ENCODE data around the gene IFI27L1.

The IFI27L1 gene, protein sequence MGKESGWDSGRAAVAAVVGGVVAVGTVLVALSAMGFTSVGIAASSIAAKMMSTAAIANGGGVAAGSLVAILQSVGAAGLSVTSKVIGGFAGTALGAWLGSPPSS

DNA sequence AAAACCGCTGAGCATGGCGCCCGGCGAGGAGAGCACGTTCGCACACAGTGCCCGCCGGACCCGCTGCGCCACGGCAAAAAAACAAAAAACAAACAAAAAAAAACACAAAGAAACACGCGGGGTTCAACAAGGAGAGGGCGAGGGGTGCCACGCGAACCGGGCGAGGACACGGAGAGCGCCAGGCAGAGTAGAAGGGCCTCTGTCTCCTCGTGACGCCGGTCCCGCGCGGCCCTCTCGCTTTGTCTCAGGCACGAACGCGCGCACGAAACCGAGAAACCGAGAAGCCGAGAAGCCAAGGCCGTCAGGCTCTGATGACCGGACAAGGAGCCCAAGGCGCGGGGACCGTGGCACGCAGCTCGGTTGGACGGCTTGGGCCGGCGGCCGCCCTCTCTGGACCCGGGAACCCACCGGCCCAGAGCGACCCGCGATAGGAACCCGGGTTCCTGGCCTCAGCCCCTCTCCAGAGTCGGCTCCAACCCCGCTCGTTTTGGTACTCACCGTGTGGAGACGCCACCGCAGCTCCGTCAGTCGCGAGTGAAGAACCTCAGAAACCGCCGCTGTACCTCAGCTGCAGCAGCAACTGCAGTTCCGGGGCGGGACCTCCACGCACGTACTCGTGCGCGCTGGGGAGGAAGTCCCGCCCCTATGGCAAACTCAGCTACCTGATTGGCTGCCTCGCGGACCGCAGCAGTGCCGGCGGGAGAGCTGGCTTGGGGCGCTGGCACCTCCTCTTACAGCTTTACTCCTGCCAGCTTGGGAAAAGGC lies at the start of gene IFI27L1, which contains the start of gene DDX24:
IFI27L1 (plus strand) TSS at position 690 of the 765 bp plus-strand sequence. CDS start 15,628 bp downstream, outside the sequence.
DDX24 (minus strand) TSS at position 582 of the 765 bp plus-strand sequence. CDS start 1,460 bp downstream, outside the sequence.
- peak; percentile 68 for DNase-seq

DNA sequence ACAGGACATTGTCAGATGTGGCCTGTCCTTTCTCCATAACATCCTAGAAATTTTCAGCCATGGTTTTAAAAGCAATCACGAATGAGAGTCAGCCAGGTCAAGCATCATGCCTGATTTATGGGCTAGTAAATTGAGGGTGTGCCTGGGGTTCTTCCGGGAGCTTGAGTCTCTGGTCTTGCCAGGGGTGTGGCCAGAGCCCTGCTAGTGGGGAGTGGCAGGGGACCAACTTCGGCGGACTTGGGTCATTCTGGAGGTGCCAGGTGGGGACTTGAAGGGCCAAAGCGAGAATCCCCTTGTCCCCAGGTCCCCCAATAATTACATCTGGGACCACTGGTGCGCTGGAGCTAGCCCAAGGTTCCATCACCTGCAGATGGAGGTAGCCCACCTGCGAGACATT lies 49.2 kb upstream of the IFI27L1 start:
- no peak for DNase-seq

DNA sequence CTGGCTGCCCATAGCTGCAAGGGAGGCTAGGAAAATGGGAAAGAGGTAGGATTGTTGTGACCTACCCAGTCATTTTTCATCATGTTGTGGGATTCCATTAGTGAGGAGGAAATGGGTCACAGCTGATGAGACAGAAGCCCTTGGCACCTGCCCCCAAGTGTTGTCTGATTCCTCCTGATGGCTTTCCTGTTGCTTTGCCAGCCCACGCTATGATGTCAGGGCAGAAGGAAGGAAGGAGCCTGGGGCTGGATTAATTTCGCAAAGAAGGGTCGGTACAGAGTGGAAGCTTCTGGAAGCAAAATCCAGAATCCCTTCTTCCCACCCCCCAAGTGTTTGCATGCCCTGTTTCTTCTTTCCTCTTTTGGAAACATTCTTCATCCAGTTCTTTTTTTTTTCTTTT lies 46.2 kb upstream of the IFI27L1 start:
- DNase-seq: no peak

DNA sequence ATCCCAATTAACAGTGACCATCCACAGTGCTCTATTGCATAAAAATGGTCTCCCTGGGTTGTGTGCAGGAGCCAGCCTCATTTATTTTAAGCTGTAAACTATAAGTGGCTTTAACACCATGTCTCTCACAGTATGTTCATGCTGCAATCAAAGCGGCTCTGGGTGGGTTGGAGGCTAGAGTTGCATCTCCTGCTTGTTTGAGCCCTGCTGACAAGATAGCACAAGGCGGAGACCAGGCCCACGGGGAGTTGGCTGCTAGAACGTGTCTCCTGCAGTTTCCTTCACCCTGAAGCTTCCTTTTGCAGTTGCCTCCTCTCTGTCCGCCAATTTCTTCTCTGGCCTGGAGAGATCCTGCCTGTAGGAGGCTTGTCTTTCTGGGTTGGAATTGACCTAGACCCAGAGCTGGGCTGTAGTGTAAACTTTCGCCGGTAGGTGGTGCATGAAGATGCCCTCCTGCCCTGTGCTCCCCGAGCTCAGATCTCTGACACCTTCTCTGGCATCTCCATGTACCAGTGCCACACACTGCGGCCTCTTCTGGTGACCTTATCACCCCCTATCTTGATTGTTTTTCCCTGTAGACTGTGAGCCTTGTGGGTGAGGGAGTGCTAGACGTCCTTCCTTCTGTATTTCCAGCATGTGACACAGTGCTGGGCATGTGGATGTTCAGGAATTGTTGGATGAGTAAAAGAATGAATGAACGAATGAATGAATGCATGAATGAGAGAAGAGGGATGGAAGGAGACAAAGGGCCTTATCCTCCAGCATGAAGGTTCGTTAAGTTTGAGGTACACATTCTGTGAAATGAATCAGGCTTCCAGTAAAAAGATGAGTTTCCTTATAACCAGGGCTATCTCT lies 44.6 kb upstream of the IFI27L1 start:
- no peak for DNase-seq

DNA sequence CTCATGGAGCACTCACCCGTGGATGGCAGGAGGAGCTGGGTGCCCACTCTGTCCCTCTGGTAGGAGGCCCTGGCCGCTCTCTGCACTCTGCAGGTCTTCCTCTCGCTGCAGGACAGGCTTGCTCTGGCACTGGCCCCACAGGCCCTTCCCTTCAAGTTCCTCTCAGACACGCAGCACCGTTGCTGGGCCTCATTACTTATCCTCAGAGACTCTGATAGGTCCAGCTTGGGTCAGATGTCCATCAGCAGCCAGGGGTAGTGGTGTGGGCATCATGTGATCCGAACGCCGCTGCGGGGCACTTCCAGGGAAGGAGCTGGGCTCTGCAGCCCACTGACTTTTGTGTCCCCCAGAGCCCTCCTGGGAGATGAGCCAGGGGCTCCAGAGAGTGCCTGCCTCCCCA lies 43.2 kb upstream of the IFI27L1 start:
- DNase-seq: no peak

DNA sequence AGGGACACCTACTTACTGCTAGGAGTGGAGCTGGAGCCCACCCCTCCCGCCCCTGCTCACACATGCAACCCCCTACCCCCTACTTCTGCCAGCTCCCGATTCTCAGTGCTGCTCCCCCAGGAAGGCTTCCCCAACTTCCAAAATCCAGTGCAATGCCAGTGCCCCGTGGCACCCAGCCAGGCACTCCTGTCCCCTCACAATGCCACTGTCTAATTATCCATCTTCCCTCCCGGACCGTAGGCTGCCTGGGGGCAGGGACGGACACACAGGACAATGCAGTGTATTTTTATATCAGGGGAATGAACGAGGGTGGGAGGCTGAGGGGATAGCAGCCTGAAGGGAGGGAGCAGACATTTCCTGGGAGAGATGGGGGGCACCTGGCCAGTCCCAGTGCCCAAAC lies 42.6 kb upstream of the IFI27L1 start:
- DNase-seq: no peak

DNA sequence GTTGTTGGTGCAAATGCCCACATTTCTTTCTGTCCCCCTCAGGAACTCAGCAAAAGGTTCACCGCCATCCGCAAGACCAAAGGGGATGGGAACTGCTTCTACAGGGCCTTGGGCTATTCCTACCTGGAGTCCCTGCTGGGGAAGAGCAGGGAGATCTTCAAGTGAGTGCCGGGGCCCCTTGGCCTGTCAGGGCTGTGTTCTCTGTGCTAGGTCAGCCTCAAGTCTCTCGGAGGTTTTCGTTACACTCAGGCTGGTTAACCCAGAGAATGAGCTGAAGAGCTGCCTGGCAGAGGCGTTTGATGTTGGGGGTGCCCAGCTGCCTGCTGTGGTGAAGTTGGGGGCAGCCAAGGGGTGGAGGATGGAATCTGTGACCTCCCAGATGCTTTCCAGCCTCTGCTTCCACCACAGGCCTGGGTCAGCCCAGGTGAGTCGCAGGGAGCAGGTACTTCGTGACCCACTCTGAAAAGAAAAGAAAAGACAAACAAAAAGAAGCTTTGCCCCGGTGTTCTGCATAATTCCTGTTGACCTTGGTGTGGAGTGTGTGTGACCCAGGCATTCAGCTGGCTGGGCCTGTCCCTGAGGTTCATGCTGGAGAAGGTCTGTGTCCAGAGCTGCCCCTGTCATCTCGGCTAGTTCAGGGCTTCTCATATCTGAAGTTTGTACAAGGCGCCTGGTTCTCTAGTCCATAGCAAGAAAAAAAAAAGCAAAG lies 42.0 kb upstream of the IFI27L1 start:
- DNase-seq: no peak

DNA sequence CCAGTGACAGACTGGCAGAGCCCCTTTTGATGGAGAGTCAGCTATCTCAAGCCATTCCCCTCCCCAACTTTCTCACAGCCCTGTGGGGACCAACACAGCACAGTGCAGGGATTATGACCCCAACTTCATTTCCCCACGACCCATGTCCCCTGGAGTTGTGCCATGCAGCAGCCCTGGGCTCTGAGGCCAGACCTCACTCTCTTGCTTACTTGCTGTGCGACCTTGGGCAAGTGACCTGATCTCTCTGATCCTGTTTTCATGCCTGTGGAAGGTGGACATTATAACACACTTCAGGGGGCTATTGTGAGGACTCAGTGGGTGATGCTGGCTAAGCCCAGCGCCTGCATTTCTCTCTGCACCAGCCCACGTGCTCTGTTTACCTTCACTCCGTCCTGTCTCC lies 40.9 kb upstream of the IFI27L1 start:
- no peak for DNase-seq

DNA sequence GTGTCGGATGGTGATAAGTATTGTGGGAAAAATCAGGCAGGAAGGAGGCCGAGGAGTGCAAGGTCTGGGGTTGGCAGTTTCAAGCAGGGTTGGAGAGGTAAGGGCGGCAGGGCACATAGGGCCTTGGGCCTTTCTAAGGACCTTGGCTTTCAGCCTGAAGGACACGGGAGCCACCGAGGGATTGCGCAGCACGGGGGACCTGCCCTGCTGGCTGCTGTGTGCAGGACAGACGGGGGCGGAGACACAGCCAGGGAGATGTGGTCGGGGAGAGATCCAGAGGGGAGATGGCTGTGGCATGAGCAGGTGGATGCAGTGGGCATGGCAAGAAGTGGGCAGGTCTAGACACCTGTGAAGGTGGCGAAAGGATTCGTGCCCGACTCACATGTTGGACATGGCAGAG lies 40.3 kb upstream of the IFI27L1 start:
- DNase-seq: no peak

DNA sequence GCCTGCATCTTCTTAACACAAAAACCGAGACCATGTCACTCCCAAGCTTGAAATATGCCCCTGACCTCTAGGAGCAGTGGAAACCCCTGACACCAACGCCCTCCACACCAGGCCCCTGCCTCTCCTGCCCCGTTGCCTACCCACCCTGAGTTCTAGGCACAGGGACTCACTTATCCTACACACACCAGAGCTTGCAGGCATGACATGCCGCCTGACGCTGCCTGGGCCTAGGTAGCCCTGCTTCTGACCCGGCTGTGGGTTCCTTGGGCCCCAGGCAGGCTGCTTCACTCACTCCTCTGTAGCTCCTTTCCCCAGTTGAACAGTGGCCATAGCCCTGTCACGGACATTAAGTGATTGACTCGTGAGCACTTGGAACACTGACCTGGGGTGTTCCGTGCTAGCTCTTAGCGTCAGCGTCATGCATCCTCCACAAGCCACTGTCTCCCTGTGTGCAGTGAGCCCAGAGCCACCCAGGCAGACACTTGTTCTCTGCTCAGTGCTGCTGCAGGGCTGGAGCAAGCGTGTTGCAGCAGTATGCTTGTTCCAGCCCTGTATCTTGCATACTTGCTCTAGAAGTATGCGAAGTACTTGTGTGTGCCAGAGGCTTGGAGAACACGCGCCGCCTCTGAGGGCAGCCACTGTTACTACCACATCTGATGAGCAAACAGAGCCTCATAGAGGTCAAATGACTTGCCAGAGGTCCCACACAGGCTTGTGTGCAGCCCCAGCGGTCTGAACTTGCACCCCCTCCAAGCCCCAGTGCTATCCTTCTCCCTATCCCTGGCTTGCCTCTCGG lies 39.4 kb upstream of the IFI27L1 start:
- DNase-seq: no peak

DNA sequence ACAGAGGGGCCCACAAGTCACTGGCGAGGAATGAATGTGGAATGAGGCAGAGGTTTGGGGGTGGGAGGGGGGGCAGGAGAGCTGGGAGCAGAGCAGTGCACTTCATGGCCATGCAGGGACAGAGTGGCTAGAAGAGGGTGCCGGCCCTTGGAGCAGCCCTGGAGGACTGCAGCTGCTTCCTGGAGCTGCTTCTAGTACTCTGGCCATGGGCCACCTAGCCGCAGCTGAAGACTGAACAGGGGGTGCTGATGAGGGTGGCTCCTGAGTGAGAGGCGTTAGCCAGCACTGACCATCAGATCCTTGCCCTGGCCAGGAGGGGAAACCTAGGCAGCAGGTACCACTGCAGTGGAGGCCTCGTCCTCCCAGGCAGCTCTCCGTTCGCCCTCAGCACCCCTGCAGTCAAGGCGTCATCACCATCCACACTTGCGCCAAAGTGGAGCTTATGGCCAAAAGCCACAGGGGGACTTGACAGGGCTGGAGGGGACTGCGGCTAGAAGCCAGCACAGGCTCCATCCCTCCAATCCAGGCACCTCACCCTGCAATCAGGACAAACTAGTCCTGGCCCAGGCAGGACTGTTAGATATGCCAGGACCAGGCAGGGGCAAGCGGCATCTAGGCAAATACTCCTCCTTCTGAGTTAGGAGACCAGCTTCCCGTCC lies 38.5 kb upstream of the IFI27L1 start:
- no peak for DNase-seq

DNA sequence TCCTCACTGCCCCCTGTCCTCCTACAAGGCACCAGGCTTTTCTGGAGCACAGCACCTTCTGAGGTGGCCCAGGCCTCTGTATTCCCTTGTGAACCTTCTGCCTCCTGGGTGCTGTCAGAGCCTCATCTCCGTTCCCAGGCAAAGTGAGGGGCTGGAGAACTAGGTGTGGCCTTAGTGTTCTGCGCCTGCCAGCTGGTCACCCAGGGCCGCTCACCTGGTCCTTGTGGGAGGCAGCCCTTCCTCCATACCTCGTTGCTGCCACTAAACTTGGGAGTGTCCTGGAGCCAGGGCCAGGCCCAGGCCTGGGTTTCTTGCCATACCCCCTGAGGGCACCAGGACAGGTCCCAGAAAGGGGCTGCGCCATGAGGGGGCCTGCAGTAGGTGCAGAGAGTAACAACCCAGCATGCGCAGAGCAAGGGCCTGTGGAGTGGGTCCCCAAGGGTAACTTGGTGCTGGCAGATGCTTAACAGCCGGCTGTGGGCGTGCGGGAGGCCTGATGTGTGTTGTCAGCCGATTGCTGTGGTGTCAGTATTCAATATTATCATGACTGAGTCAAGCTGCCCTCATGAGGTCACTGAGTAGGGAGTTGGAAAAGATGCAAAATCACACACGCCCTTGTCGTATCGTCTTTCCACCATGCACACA lies 37.9 kb upstream of the IFI27L1 start:
- DNase-seq: no peak

DNA sequence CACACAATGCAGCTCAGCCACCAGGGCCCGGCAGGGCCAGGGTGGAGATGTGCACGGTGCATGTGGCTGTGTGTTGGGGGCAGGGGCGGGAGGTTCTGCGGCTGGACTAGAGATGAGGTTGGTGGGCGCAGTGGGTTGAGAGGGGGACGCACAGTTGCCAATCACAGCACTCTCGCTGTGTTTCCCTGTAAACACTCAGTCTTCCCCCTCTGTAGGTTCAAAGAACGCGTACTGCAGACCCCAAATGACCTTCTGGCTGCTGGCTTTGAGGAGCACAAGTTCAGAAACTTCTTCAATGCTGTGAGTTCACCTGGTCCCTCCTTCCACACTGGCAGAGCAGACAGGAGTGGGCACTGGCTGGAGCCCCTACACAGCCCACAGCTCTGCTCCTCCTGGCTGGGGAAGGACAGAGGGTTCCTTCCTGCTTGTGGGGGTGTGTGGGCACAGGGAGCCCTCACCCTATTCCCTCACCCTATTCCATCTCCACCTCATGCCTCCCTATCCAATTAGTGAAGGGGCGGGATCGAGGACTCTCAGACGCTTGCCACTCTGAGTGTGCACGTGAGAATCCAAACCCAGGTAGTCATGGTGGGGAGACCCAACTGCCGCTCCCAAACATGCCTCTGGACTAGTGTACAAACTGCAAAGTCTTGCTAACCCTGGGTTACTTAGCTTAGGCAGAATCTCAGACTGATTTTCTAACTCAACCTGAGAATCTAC lies 37.2 kb upstream of the IFI27L1 start:
- DNase-seq: no peak

DNA sequence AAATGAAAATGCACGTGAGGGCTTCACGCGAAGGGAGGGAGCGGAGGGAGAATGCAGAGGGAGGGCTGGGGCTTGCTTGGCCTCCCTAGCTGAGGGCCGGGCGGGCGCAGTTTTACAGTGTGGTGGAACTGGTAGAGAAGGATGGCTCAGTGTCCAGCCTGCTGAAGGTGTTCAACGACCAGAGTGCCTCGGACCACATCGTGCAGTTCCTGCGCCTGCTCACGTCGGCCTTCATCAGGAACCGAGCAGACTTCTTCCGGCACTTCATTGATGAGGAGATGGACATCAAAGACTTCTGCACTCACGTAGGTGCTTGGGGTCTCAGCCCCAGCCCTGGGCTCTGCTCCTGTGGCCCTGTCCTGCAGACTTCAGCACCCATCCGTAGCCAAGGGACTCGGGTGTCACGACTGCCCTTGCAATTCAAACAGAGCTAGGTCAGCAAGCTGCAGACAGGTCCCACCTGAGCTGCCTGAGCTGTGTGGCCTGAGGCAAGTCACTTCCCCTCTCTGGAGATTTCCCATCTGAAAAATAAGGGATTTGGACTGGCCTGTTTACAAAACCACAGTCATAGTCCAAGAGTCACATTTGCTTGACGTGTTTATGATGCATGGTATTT lies 36.5 kb upstream of the IFI27L1 start:
- no peak for DNase-seq

DNA sequence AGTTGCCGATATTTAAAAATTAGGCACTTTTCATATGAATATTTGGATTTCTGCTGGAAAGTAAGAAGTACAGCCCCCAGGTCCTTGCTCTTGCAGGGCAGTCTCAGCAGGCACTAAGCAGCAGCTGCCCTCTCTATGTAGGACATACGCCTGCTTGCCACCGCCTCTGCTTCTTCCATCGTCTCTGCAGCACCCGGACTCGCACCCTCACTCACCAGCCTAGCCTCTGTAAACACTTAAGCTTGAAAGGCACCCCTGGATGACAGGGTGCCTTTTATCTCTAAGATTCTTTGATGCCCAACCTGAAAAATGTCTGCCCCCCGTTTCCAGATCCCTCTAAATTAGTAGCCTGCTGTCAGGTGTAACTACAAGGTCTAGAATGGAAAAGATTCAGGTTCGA lies 36.0 kb upstream of the IFI27L1 start:
- DNase-seq: no peak

DNA sequence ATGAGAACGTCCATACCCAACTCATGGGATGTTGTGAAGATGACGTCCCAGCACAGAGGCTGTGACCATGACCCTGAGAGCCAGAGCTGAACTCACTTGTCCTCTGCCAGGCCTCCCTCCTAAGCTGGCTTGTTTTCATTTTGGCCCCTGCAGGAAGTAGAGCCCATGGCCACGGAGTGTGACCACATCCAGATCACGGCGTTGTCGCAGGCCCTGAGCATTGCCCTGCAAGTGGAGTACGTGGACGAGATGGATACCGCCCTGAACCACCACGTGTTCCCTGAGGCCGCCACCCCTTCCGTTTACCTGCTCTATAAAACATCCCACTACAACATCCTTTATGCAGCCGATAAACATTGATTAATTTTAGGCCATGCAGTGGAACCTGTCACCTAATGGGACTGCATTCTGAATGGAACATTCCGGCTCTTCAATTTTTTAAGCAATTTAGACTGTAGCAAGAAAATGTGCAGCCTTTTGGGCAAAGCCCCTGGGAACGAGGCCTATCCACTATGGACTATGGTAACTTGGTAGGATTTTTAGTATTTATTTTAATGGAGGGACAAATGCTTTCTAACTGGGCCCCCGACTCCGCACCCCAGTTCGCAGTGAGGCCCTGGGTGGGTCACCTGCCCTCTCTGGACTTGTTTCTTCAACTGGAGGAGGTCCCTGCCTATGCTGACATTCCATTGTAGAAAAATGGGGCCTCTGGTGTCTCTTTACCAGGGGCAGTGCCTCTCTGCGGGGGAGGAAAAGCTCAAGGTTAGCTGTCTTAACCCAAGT lies 35.4 kb upstream of the IFI27L1 start:
- DNase-seq: no peak

DNA sequence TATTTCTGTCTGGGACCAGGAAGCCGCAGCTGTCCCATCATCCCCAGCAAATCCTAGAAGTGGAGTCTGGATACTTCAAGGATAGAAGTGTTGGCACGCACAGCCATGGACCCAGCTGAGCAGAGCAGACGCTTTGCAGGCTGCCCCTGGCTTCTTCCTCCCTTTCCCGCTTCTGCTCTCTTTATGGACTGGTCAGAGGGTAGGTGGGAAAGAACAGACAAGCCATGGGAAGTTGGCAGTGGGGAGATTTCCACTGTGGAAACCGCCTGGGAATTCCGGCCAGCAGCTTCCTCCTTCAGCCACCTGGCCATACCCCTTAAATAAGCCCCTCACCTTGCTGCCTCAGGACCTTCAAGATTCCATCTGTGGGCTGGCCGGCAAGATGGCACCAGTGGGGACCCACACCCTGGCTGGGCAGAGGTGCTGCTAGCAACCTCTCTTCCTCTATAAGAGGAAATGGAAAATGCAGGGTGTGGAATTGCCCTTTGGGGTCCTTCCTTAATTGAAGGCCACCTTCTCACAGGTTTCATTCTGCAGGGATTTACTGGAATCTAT lies 34.3 kb upstream of the IFI27L1 start:
- DNase-seq: no peak

DNA sequence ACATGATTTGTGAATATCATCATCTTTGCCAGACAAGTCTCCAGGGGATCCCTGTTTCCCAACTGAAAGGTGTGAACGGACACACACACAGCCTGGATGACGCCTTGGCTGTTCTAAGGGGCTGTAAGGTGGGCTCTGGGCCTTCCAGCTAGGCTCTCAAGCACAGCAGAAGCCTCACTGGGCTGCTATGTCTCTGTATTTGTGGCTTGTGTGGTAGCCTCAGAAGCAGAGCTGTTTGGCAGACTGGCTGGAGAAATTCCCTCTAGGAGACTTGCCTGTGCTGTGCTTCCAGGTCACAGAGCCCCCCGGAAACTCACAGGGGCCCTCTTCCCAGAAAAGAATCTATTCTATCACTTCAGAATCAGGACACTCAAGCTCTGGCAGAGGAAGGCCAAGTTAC lies 33.5 kb upstream of the IFI27L1 start:
- no peak for DNase-seq

Data from GOT3 (cell line).